Mucosa of descending colon (tissue), 3 donors: ENCODE measurements around the gene PDE3B. TPM values are rescaled to one million over a fixed set of nuclear protein-coding genes. Genes with fewer than 3 reads are reported as not detected.
"Not testable (repeated sequence)": the region's sequence is repeated elsewhere in the genome, so short reads cannot be mapped to it uniquely, and the experiment has no call there.

Source experiments
- ATAC-seq: fragments of 200-7000 bp; cut with Tn5 transposase; one replicate; pipeline ENCODE4 v1.9.1; 2020; ENCODE audit warnings: mild to moderate bottlenecking, moderate library complexity
- DNase-seq, 3 donors: peaks; one replicate each; pipeline ENCODE4 v3.0.0-alpha.2; 2020
- H3K36me3 ChIP-seq: fragments of 200-600 bp; one replicate; pipeline ENCODE4 v1.8.0; 2021; ENCODE audit warnings: low read depth, mild to moderate bottlenecking
- H3K4me1 ChIP-seq: fragments of 200-600 bp; one replicate; pipeline ENCODE4 v1.8.0; 2021; ENCODE audit warnings: low read depth, mild to moderate bottlenecking
- H3K4me3 ChIP-seq: fragments of 200-600 bp; one replicate; pipeline ENCODE4 v1.8.0; 2021; ENCODE audit warnings: mild to moderate bottlenecking
- H3K9me3 ChIP-seq: fragments of 200-600 bp; one replicate; pipeline ENCODE4 v1.8.0; 2021; ENCODE audit warnings: mild to moderate bottlenecking
- intact Hi-C, 2 donors: fragments of 100-400 bp; cut with DNase I in 1 of 2; cut with micrococcal nuclease in 1 of 2; formaldehyde crosslinking; loops; one replicate each; pipeline versions ENCODE4 v1.11.0 to v1.11.1; 2022; cut with DNase I, micrococcal nuclease
- long read RNA-seq, 2 donors: library from polyadenylated mRNA; unstranded; transcript quantifications; one replicate each; pipeline ENCODE4 v2.0.0, GENCODE V29; 2019 to 2021
- total RNA-seq, 3 donors: library from RNA; stranded (reverse); fragmentation: NEBNext Ultra II Directional in 2 of 3; extraction: Animal tissue kit (Norgen Biotek cat#: 25700) in 2 of 3; gene quantifications; one replicate each; pipeline versions ENCODE4 v1.2.1 to v1.2.4, GENCODE V29; 2021 to 2023
- TF ChIP-seq, protein P1 (sequence below): fragments of 200-600 bp; IDR thresholded peaks from one replicate; pipeline ENCODE4 v1.8.0; 2022; ENCODE audit warnings: antibody characterized with exemption, mild to moderate bottlenecking
- donor health status: DM: no; HTN: no; CAD: no; lungs with moderate emphysema.
- donor health status: DM: no; HTN: no; CAD: no.
- donor health status: DM: no; HTN: yes; CAD: no.

The PDE3B gene
- total RNA-seq = 10 to 100 TPM; 22.4 to 47.0 (median 25.9) TPM
- long read RNA-seq, donor 1, full-length matches to known transcripts = 25 of 46 reads
- long read RNA-seq, donor 1, partial matches to known transcripts = 6 of 46 reads
- long read RNA-seq, donor 1, other reads (novel, unspliced or antisense) = 15 of 46 reads
- long read RNA-seq, donor 2, full-length matches to known transcripts = 1 of 4 reads
- long read RNA-seq, donor 2, partial matches to known transcripts = 2 of 4 reads
- long read RNA-seq, donor 2, other reads (novel, unspliced or antisense) = 1 of 4 reads

DNA sequence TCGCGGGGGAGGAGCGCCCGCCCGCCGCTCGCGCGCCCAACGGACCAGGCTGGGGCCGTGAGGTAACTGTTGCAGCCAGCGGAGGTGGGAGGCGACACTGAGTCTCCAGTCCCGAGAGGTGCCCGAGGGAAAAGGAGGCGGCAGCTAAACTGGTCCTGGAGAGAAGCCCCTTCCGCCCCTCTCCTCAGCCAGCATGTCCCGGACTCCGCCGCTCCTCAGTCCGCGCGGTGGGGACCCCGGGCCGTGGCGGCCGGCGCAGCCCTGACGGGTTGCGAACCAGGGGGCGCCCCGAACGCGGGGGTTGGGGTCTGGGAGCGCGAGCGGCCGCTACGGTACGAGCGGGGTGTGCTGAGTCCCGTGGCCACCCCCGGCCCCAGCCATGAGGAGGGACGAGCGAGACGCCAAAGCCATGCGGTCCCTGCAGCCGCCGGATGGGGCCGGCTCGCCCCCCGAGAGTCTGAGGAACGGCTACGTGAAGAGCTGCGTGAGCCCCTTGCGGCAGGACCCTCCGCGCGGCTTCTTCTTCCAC lies at the start of gene PDE3B:
TSS of gene PDE3B (plus strand) at position 108 of the 529 bp plus-strand sequence. CDS start at position 380, 272 bp downstream.
- DNase-seq (peak; percentile 90 to 92 (median 91)), ATAC-seq (peak; percentile 92)
- intact Hi-C loops = loop anchor here in 1 of 2 donors (10.0 kb wide), 1 partner anchor 99 kb away; no protein-coding TSS in a partner anchor
- peaks cover 25% of the 10 kb centered on the region for H3K4me1 ChIP-seq
- H3K9me3 ChIP-seq = no peaks in the 10 kb centered on the region
- TF ChIP-seq, protein P1, sequence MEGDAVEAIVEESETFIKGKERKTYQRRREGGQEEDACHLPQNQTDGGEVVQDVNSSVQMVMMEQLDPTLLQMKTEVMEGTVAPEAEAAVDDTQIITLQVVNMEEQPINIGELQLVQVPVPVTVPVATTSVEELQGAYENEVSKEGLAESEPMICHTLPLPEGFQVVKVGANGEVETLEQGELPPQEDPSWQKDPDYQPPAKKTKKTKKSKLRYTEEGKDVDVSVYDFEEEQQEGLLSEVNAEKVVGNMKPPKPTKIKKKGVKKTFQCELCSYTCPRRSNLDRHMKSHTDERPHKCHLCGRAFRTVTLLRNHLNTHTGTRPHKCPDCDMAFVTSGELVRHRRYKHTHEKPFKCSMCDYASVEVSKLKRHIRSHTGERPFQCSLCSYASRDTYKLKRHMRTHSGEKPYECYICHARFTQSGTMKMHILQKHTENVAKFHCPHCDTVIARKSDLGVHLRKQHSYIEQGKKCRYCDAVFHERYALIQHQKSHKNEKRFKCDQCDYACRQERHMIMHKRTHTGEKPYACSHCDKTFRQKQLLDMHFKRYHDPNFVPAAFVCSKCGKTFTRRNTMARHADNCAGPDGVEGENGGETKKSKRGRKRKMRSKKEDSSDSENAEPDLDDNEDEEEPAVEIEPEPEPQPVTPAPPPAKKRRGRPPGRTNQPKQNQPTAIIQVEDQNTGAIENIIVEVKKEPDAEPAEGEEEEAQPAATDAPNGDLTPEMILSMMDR = no peak
- no peaks in the 10 kb centered on the region for H3K36me3 ChIP-seq
- peak within 1 kb of the TSS; percentile 71 for H3K4me3 ChIP-seq

DNA sequence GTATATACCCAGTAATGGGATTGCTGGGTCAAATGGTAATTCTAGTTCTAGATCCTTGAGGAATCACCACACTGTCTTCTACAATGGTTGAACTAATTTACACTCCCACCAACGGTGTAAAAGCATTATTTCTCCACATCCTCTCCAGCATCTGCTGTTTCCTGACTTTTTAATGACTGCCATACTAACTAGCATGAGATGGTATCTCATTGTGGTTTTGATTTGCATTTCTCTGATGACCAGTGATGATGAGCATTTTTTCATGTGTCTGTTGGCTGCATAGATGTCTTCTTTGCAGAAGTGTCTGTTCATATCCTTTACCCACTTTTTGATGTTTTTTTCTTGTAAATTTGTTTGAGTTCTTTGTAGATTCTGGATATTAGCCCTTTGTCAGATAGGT lies 48.3 kb upstream of the PDE3B start:
- intact Hi-C loops, ATAC-seq, H3K36me3 ChIP-seq, H3K4me3 ChIP-seq, H3K9me3 ChIP-seq, H3K4me1 ChIP-seq, DNase-seq: not testable (repeated sequence)

DNA sequence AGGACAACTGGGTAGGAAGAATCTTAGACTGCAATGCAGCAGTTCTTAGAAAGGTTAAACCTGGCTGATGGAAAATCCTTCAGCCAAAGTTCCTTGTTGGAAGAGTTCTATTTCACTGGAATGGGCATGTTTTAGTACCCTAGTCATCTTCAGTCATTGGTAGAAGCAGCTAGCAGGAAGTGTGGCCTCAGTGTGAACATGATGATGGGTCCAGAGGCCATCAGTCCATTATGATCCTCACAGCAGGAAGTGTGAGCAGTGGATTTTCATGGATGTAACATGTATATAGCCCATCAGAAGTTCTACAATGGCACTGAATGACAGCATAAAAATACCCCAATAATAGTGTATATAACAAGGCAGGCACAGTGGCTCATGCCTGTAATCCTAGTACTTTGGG lies 35.9 kb upstream of the PDE3B start:
- H3K4me3 ChIP-seq = no peak overlapping the region
- H3K9me3 ChIP-seq = no peaks in the 10 kb centered on the region
- no peaks in the 10 kb centered on the region for H3K4me1 ChIP-seq
- ATAC-seq (peak; percentile 76), DNase-seq (no peak)
- TF ChIP-seq, protein P1 = no peak
- H3K36me3 ChIP-seq = no peaks in the 10 kb centered on the region
- intact Hi-C loops = no loop called here

DNA sequence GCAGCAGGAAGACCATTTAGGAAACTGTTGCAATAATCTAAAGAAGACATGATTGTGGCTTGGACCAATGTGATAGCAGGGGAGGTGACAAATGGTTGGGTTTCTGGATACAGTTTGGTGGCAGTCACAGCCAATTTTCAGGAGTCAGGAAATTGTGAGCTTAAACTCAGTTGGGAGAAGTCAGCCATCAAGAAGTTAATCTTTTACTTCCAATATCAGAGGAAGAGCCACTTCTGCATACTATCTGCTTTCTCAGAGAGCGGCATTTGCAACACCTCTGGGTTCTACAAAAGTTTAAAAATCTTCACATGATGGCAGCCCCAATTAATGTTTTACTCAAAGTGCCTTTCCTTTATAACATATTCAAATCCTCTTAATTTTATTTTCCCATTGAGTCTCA lies 33.7 kb upstream of the PDE3B start:
- ATAC-seq (no peak), DNase-seq (no peak)
- Histone ChIP-seq H3K4me3 (no peak overlapping the region), H3K9me3 (no peaks in the 10 kb centered on the region), H3K36me3 (no peaks in the 10 kb centered on the region), H3K4me1 (no peaks in the 10 kb centered on the region)
- TF ChIP-seq, protein P1 = no peak
- intact Hi-C loops = no loop called here

DNA sequence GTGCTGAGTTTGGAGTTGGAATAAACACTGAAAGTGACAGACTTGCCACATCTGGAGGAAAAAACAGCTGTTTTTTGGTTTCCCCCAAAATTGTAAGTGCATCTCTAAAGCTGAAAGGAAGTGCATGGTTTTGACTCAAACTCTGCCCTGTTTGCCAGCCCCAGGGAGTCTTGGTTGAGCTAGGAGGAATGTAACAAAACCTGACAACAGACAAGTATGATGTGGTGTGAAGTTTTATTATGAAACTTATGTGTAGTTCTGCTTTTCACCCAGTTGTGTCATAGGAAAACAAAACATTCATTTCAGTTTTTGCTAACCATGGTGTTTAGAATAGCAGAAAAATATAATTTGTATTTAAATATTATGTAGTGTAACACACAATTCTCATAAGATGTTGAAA lies 31.7 kb upstream of the PDE3B start:
- TF ChIP-seq, protein P1 = no peak
- intact Hi-C loops = no loop called here
- H3K36me3 ChIP-seq = no peaks in the 10 kb centered on the region
- H3K9me3 ChIP-seq = no peaks in the 10 kb centered on the region
- DNase-seq = no peak
- peak; percentile 9 for ATAC-seq
- H3K4me3 ChIP-seq = no peak overlapping the region
- H3K4me1 ChIP-seq = no peaks in the 10 kb centered on the region

DNA sequence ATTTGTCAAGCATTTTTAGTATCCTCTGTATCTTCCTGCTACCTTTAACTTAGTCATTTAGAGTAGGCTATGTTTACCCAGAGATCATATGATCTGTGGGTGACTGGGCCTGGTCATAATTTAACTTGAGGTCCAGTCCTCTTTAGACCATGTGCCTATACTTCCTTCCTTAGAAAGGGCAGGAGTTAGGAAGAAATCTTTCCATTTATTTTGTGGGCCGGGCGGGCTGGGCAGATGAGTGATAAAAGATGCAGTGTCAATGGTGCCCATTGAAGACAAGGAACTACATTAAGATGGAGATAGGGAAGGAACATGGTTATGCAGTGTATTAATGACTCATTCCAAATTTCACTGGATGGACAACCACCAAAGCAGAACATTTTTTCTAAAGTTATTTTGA lies 30.9 kb upstream of the PDE3B start:
- H3K4me3 ChIP-seq = no peak overlapping the region
- no peak for DNase-seq
- no peaks in the 10 kb centered on the region for H3K9me3 ChIP-seq
- peaks cover 7% of the 10 kb centered on the region for H3K4me1 ChIP-seq
- no peaks in the 10 kb centered on the region for H3K36me3 ChIP-seq
- TF ChIP-seq, protein P1 = no peak
- intact Hi-C loops = no loop called here
- ATAC-seq = peak; percentile 73
